Gastrocnemius medialis (tissue), 4 donors: Measurements from ENCODE around the gene GDE1. TPM values are rescaled to one million over a fixed set of nuclear protein-coding genes. Genes with fewer than 3 reads are reported as not detected.

Experiments used
- ATAC-seq, 2 donors: fragments of 150-250 bp; one replicate each; pipeline ENCODE4 v1.9.1; 2016
- DNase-seq, 2 donors: peaks; one replicate each; pipeline ENCODE4 v3.0.0-alpha.2; 2019
- H3K27ac ChIP-seq, 4 donors: fragments of 200-600 bp; sonication (generic); 1 replicate in 1 of 4; 2 replicates in 3 of 4; pipeline ENCODE4 v1.5.1; 2016 to 2018; ENCODE audit warnings: mild to moderate bottlenecking in 2 of 4, moderate library complexity in 1 of 4
- H3K27me3 ChIP-seq, 3 donors: fragments of 200-600 bp; sonication (generic) in 2 of 3; 1 replicate in 1 of 3; 2 replicates in 2 of 3; pipeline versions ENCODE4 v1.5.1 to v1.6.0; 2016 to 2019; ENCODE audit warnings: mild to moderate bottlenecking in 1 of 3, moderate library complexity in 1 of 3
- H3K36me3 ChIP-seq, 2 donors: fragments of 200-600 bp; sonication (generic) in 1 of 2; one replicate each; pipeline ENCODE4 v1.5.1; 2017 to 2018
- H3K4me1 ChIP-seq, 2 donors: fragments of 200-600 bp; sonication (generic) in 1 of 2; one replicate each; pipeline ENCODE4 v1.5.1; 2016 to 2017; ENCODE audit warnings: mild to moderate bottlenecking in 2 of 2
- H3K4me3 ChIP-seq, 4 donors: fragments of 200-600 bp; sonication (generic) in 3 of 4; 1 replicate in 1 of 4; 2 replicates in 3 of 4; pipeline ENCODE4 v1.5.1; 2016 to 2019; ENCODE audit warnings: mild to moderate bottlenecking in 2 of 4
- H3K9me3 ChIP-seq, 3 donors: fragments of 200-600 bp; sonication (generic) in 2 of 3; 1 replicate in 1 of 3; 2 replicates in 2 of 3; pipeline ENCODE4 v1.5.1; 2016 to 2019
- POLR2A ChIP-seq, 2 donors: fragments of 450-650 bp; IDR thresholded peaks; one replicate each; pipeline ENCODE4 v1.6.1; 2017; ENCODE audit warnings: antibody characterized with exemption in 2 of 2, mild to moderate bottlenecking in 2 of 2, moderate library complexity in 2 of 2
- in situ Hi-C, 4 donors: fragments of 200-750 bp; cut with MboI; loops; one replicate each; pipeline versions ENCODE4 v1.15.0 to v1.8.0; 2017; ENCODE audit warnings: low sequenced_read_pairs in 4 of 4
- intact Hi-C: fragments of 100-400 bp; cut with DNase I; formaldehyde crosslinking; loops from one replicate; pipeline ENCODE4 v1.15.1; 2023; ENCODE audit warnings: low total_unique reads
- total RNA-seq, 4 donors: library from RNA; depleted of rRNA; stranded (reverse); fragments of >200 nt; gene quantifications; one replicate each; pipeline versions ENCODE4 v1.1.0 to v1.2.3, GENCODE V29; 2016
- TF ChIP-seq, protein P1 (sequence below), 5 experiments: fragments of 450-650 bp in 3 of 5; fragments of 200-600 bp in 2 of 5; sonication (generic) in 2 of 5; IDR thresholded peaks in 4 of 5; conservative IDR thresholded peaks in 1 of 5; 1 replicate in 4 of 5; 2 replicates in 1 of 5; pipeline ENCODE4 v1.5.1; 2016 to 2019; ENCODE audit warnings: antibody characterized with exemption in 5 of 5, mild to moderate bottlenecking in 3 of 5, moderate library complexity in 3 of 5

The GDE1 gene, protein sequence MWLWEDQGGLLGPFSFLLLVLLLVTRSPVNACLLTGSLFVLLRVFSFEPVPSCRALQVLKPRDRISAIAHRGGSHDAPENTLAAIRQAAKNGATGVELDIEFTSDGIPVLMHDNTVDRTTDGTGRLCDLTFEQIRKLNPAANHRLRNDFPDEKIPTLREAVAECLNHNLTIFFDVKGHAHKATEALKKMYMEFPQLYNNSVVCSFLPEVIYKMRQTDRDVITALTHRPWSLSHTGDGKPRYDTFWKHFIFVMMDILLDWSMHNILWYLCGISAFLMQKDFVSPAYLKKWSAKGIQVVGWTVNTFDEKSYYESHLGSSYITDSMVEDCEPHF
- total RNA-seq = 10 to 100 TPM; 48.8 to 64.1 (median 53.7) TPM

- intact Hi-C loops (loop anchor here (1.0 to 5.0 kb wide), 4 partner anchors 34 to 719 kb away; partner anchors contain the start of genes ARL6IP1, COQ7, IQCK and KNOP1), in situ Hi-C loops (loop anchor here in 1 of 4 donors (25.0 kb wide), 1 partner anchor 734 kb away; the partner anchor contains the start of gene RPS15A)
- Histone ChIP-seq H3K36me3 (peaks cover 0 to 2% of the 10 kb centered on the region in 2 donors), H3K9me3 (no peaks in the 10 kb centered on the region), H3K27ac (peak within 1 kb of the TSS; percentile 86 to 94 (median 90)), H3K4me3 (peak within 1 kb of the TSS; percentile 79 to 96 (median 92)), H3K27me3 (no peaks in the 10 kb centered on the region), H3K4me1 (peaks cover 28 to 30% of the 10 kb centered on the region in 2 donors)
- DNase-seq (peak; percentile 89 to 93), ATAC-seq (peak; percentile 90)
- peak; percentile 85 to 92 for TF ChIP-seq POLR2A (IDR thresholded peaks at IDR 0.05)
- TF ChIP-seq, protein P1, sequence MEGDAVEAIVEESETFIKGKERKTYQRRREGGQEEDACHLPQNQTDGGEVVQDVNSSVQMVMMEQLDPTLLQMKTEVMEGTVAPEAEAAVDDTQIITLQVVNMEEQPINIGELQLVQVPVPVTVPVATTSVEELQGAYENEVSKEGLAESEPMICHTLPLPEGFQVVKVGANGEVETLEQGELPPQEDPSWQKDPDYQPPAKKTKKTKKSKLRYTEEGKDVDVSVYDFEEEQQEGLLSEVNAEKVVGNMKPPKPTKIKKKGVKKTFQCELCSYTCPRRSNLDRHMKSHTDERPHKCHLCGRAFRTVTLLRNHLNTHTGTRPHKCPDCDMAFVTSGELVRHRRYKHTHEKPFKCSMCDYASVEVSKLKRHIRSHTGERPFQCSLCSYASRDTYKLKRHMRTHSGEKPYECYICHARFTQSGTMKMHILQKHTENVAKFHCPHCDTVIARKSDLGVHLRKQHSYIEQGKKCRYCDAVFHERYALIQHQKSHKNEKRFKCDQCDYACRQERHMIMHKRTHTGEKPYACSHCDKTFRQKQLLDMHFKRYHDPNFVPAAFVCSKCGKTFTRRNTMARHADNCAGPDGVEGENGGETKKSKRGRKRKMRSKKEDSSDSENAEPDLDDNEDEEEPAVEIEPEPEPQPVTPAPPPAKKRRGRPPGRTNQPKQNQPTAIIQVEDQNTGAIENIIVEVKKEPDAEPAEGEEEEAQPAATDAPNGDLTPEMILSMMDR (IDR thresholded peaks at IDR 0.05 in 4 of 5, conservative IDR thresholded peaks at IDR 0.05 in 1 of 5) = peak in 2 of 5 experiments; percentile 30 to 38
Observed at GRCh38 chr16:19521471-19522396, at the start of gene GDE1. GDE1 (minus strand) TSS chr16:19522098; CDS start chr16:19521964, 134 bp downstream.

GRCh38 chr16:19567560-19567959 lies 45.7 kb upstream of the GDE1 start:
- intact Hi-C loops = no loop called here
- no peak for TF ChIP-seq POLR2A (IDR thresholded peaks at IDR 0.05)
- TF ChIP-seq, protein P1 (IDR thresholded peaks at IDR 0.05 in 4 of 5, conservative IDR thresholded peaks at IDR 0.05 in 1 of 5) = no peak
- Histone ChIP-seq H3K27me3 (no peaks in the 10 kb centered on the region), H3K36me3 (peaks cover 0 to 42% of the 10 kb centered on the region in 2 donors), H3K4me3 (no peak overlapping the region), H3K27ac (no peak overlapping the region), H3K9me3 (no peaks in the 10 kb centered on the region), H3K4me1 (no peaks in the 10 kb centered on the region)
- ATAC-seq (no peak), DNase-seq (no peak)
- in situ Hi-C loops = no loop called here

GRCh38 chr16:19566362-19566761 lies 44.5 kb upstream of the GDE1 start:
- peaks cover 0 to 32% of the 10 kb centered on the region in 2 donors for H3K36me3 ChIP-seq
- TF ChIP-seq, protein P1 (IDR thresholded peaks at IDR 0.05 in 4 of 5, conservative IDR thresholded peaks at IDR 0.05 in 1 of 5) = no peak
- no peak for TF ChIP-seq POLR2A (IDR thresholded peaks at IDR 0.05)
- in situ Hi-C loops (no loop called here), intact Hi-C loops (no loop called here)
- no peak for DNase-seq
- no peaks in the 10 kb centered on the region for H3K4me1 ChIP-seq
- ATAC-seq = no peak
- H3K27ac ChIP-seq = no peak overlapping the region
- no peaks in the 10 kb centered on the region for H3K27me3 ChIP-seq
- no peak overlapping the region for H3K4me3 ChIP-seq
- no peaks in the 10 kb centered on the region for H3K9me3 ChIP-seq

GRCh38 chr16:19563377-19563776 lies 41.5 kb upstream of the GDE1 start:
- TF ChIP-seq, protein P1 (IDR thresholded peaks at IDR 0.05 in 4 of 5, conservative IDR thresholded peaks at IDR 0.05 in 1 of 5) = no peak
- no peak for TF ChIP-seq POLR2A (IDR thresholded peaks at IDR 0.05)
- Histone ChIP-seq H3K4me3 (no peak overlapping the region), H3K27ac (no peak overlapping the region), H3K27me3 (no peaks in the 10 kb centered on the region), H3K9me3 (no peaks in the 10 kb centered on the region), H3K36me3 (peaks cover 0 to 11% of the 10 kb centered on the region in 2 donors), H3K4me1 (no peaks in the 10 kb centered on the region)
- no peak for DNase-seq
- intact Hi-C loops (no loop called here), in situ Hi-C loops (no loop called here)
- ATAC-seq = no peak
